C4-2B (cell line): ENCODE data around the gene SH3RF1.

ENCODE experiments used
- CTCF ChIP-seq: fragments of 450-650 bp; conservative IDR thresholded peaks from 2 replicates; pipeline ENCODE4 v1.5.1; 2017; ENCODE audit warnings: mild to moderate bottlenecking
- ZFX ChIP-seq: fragments of 450-650 bp; IDR thresholded peaks from 2 replicates; pipeline ENCODE4 v1.6.1; 2017

- TF ChIP-seq CTCF: no peak
- TF ChIP-seq ZFX: no peak
These were observed 69.3 kb downstream of the SH3RF1 start for GRCh38 chr4:169201222-169202144.
